Measurements from ENCODE around the gene SYT9.

DNA sequence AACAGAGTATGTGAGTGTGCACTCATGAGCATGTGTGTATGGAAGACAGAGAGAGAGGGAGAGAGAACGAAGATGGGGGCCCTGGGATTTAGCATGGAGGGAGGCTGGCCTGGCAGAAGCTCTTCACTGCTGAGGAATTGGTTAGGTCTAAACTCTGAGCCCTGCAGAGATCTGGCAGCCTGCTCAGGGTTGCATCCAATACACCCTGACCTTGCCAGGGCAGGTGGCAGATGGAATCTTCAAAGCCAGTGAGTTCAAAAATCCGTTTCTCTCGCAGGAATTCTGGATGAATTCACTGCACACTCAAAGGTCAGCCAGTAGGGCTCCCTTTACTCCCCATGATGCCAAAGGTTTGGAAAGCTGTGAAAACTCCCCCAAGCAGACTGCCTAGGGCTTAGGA lies 172.2 kb downstream of the SYT9 start:
- TF ChIP-seq, protein P1, sequence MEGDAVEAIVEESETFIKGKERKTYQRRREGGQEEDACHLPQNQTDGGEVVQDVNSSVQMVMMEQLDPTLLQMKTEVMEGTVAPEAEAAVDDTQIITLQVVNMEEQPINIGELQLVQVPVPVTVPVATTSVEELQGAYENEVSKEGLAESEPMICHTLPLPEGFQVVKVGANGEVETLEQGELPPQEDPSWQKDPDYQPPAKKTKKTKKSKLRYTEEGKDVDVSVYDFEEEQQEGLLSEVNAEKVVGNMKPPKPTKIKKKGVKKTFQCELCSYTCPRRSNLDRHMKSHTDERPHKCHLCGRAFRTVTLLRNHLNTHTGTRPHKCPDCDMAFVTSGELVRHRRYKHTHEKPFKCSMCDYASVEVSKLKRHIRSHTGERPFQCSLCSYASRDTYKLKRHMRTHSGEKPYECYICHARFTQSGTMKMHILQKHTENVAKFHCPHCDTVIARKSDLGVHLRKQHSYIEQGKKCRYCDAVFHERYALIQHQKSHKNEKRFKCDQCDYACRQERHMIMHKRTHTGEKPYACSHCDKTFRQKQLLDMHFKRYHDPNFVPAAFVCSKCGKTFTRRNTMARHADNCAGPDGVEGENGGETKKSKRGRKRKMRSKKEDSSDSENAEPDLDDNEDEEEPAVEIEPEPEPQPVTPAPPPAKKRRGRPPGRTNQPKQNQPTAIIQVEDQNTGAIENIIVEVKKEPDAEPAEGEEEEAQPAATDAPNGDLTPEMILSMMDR (IDR thresholded peaks at IDR 0.05; ENCODE audit: low read depth, low read length): no peak
- TF ChIP-seq EZH2phosphoT487 (IDR thresholded peaks at IDR 0.05; ENCODE audit: low read depth): no peak
